Natural killer cell treated with Interleukin-12 subunit alpha and Interleukin-12 subunit beta and Interleukin-15 and Interleukin-18, amount 100 ng/mL, for 72 hours (primary cell): ENCODE results near the gene SRPK1. TPM values are rescaled to one million over a fixed set of nuclear protein-coding genes. Genes with fewer than 3 reads are reported as not detected.

Experiments
- ATAC-seq, 2 donors: fragments of 150-1000 bp; cut with Tn5 transposase in 1 of 2; sonication (Bioruptor Pico), chemical (Tn5 transposase) in 1 of 2; 2 replicates each; pipeline ENCODE4 v1.10.0; 2021
- DNase-seq: peaks from one replicate; pipeline ENCODE4 v3.0.0; 2022; ENCODE audit warnings: low spot score
- H3K27ac Mint-ChIP-seq, 2 donors: 1 replicate in 1 of 2; 2 replicates in 1 of 2; pipeline ENCODE4 v1.8.0; 2022; ENCODE audit warnings: mixed read lengths in 2 of 2, mild to moderate bottlenecking in 1 of 2, moderate library complexity in 1 of 2
- H3K27me3 Mint-ChIP-seq, 2 donors: 1 replicate in 1 of 2; 2 replicates in 1 of 2; pipeline ENCODE4 v1.8.0; 2022; ENCODE audit warnings: mixed read lengths in 2 of 2
- H3K36me3 Mint-ChIP-seq: one replicate; pipeline ENCODE4 v1.8.0; 2022; ENCODE audit warnings: mixed read lengths
- H3K4me1 Mint-ChIP-seq, 2 donors: 1 replicate in 1 of 2; 2 replicates in 1 of 2; pipeline ENCODE4 v1.8.0; 2022; ENCODE audit warnings: low read depth in 2 of 2, mixed read lengths in 2 of 2, mild to moderate bottlenecking in 1 of 2
- H3K4me3 Mint-ChIP-seq: one replicate; pipeline ENCODE4 v1.8.0; 2022; ENCODE audit warnings: mixed read lengths
- H3K9me3 Mint-ChIP-seq: 2 replicates; pipeline ENCODE4 v1.8.0; 2022; ENCODE audit warnings: mixed read lengths
- total RNA-seq, 2 donors: library from RNA; stranded (reverse); gene quantifications; one replicate each; pipeline ENCODE4 v1.2.3, GENCODE V29; 2022

The SRPK1 gene
- total RNA-seq, 2 donors from 2014 or later: 70.6 to 140 TPM

DNA sequence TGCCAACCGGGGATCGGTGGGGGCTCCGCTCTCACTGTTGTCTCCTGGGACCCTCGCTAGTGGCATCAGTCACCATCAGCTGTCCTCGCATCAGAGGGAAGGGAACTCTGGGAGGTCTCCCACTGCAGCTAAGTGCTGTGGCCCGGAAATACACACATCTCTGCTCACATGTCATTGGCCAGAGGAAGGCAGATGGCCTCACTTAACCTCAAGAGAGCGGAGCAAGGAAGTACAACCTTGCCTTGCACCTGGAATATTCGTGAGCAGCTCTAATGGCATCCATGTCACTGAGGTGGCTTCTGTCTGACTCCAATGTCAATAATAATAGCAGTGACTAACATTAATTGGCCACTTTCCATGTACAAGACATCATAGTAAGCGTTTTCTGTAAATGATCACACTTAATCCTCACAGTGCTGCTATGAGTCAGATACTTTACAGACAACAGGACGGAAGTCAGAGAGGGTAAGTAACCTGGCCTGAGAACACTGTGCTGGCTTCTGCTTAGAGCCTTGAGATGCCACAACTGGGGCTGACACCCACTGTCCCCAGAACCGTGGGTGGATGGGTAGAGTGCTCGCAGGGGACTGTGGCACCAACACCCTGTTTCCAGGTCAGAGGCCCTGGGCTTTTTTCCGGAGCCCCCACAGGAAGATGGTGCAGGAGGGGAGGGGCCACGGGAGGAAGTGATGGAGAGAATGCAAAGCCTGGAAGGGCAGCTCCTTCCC, 109.8 kb downstream of the SRPK1 start:
- peak in 1 of 2 donors; percentile 71 for ATAC-seq
- Mint-ChIP-seq H3K27me3 (peaks cover 12% of the 10 kb centered on the region in 2 donors), H3K4me3 (peak overlapping the region; percentile 54), H3K27ac (peak overlapping the region in 1 of 2 donors; percentile 87), H3K4me1 (peaks cover 0 to 7% of the 10 kb centered on the region in 2 donors), H3K9me3 (no peaks in the 10 kb centered on the region), H3K36me3 (no peaks in the 10 kb centered on the region)
- no peak for DNase-seq

- DNase-seq: no peak
- H3K36me3 Mint-ChIP-seq: no peaks in the 10 kb centered on the region
- ATAC-seq: no peak
- no peak overlapping the region for H3K4me3 Mint-ChIP-seq
- H3K4me1 Mint-ChIP-seq: peaks cover 6 to 7% of the 10 kb centered on the region in 2 donors
- no peak overlapping the region for H3K27ac Mint-ChIP-seq
- H3K9me3 Mint-ChIP-seq: no peaks in the 10 kb centered on the region
- peaks cover 12 to 16% of the 10 kb centered on the region in 2 donors for H3K27me3 Mint-ChIP-seq
Measured at GRCh38 chr6:35809809-35810208, 111.1 kb downstream of the SRPK1 start.

DNA sequence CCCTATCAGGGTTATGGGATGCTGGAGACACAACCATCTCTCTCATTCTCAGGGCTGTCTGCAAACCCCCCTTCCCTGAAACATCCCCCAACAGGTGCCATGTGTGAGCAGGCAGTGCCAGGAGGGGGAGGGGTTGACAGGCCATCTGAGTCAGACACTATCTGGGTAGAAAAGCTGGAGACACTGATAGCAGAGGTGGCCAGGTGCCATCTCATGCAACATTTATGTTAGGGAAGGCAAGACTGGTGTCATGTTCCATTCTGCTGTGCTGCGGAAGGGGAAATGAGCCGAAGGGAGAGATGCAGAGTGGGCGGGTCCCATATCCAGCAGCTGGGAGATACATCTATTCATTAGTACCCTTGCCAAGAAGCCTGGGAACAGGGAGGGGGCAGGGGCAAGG, 112.2 kb downstream of the SRPK1 start:
- ATAC-seq (no peak), DNase-seq (no peak)
- Mint-ChIP-seq H3K9me3 (no peaks in the 10 kb centered on the region), H3K4me1 (peaks cover 7 to 8% of the 10 kb centered on the region in 2 donors), H3K36me3 (no peaks in the 10 kb centered on the region), H3K27me3 (peaks cover 12 to 18% of the 10 kb centered on the region in 2 donors), H3K27ac (no peak overlapping the region), H3K4me3 (no peak overlapping the region)

DNA sequence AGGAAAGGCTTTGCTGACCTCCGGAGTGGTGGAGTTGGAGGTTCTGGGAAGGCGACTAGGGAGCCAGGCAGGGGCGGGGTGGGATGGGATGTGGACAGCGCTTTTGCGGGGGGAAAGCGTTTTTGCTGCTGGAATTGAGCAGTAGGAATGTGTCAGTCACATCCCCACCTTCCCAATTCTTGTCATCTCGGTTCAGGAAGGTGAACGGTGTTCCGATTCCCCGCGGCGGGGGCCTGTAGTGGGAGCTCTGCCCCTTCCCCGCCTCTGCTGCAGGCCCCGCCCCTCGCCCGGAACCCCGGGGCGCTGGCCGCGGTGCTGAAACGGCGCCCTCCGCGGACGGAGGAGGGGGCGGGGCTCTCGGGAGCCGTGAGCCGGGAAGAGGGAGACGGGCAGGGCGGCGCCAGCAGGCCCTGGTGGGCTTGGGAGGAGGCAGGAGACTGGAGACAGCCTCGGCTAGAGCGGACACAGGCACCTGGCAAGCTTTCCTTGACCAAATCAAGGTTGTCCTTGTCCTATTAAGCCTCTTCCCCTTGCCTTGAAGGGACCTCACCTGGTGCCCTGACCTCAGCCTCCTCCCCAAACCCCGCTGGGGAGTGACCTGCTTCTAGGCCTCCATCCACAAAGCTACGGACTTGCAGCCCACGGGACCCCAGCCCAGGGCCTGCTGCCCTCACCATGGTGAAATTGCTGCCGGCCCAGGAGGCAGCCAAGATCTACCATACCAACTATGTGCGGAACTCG, 115.7 kb downstream of the SRPK1 start, which contains the start of gene LHFPL5:
Gene LHFPL5 (plus strand): TSS at position 357 of the 741 bp plus-strand sequence. CDS start 319 bp downstream, at position 676.
- H3K4me1 Mint-ChIP-seq: peaks cover 0 to 8% of the 10 kb centered on the region in 2 donors
- DNase-seq (no peak), ATAC-seq (peak; percentile 72 to 85)
- H3K27me3 Mint-ChIP-seq: peaks cover 12 to 13% of the 10 kb centered on the region in 2 donors
- no peak within 1 kb of the TSS for H3K4me3 Mint-ChIP-seq
- no peaks in the 10 kb centered on the region for H3K9me3 Mint-ChIP-seq
- no peak within 1 kb of the TSS for H3K27ac Mint-ChIP-seq
- no peaks in the 10 kb centered on the region for H3K36me3 Mint-ChIP-seq

- DNase-seq: no peak
- H3K36me3 Mint-ChIP-seq: no peaks in the 10 kb centered on the region
- no peaks in the 10 kb centered on the region for H3K9me3 Mint-ChIP-seq
- H3K27ac Mint-ChIP-seq: no peak overlapping the region
- no peak for ATAC-seq
- H3K27me3 Mint-ChIP-seq: peaks cover 0 to 6% of the 10 kb centered on the region in 2 donors
- H3K4me3 Mint-ChIP-seq: no peak overlapping the region
- peaks cover 0 to 8% of the 10 kb centered on the region in 2 donors for H3K4me1 Mint-ChIP-seq
Measured at GRCh38 chr6:35801148-35801547, 119.8 kb downstream of the SRPK1 start.

DNA sequence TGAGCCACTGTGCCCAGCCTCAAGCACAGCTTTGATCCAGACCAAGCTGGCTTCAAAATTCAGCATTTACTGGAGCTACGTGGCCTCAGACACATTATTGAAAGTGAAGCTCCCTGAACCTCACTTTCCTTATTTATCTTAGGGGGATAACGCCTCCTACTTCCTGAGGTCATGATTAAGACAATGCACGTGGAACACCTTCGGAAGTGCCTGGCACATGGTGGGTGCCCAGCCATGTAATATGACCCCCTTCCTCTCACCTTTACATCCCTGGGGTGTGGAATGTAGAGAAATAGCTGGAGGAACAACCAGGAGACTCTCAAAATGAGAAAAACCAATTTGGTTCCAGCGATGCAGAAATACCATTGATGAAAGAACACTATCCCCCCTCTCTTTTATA, 122.2 kb downstream of the SRPK1 start:
- H3K36me3 Mint-ChIP-seq: no peaks in the 10 kb centered on the region
- H3K4me3 Mint-ChIP-seq: no peak overlapping the region
- no peaks in the 10 kb centered on the region for H3K27me3 Mint-ChIP-seq
- no peaks in the 10 kb centered on the region for H3K9me3 Mint-ChIP-seq
- no peaks in the 10 kb centered on the region for H3K4me1 Mint-ChIP-seq
- no peak overlapping the region for H3K27ac Mint-ChIP-seq
- DNase-seq: no peak
- ATAC-seq: no peak

- no peak overlapping the region for H3K27ac Mint-ChIP-seq
Measured at GRCh38 chr6:35797837-35798526, 122.9 kb downstream of the SRPK1 start.

DNA sequence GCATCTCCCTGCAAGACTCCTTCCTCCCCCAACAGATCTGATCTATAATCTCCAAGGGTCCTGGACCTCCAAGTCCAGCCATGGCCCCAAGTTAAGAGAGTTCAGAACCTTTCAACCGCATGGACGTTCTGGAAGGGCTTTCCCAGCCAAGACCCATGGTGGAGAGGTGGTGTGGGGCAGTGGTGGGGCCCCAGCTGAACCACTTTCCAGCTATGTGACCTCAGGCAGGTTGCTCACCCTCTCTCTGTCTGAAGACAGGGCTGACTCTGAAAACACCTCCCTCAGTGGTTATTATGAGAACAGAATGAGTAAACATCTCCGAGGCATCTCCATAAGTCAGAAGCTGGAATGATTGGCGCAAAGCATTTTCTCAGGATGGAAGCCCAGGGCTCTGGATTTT, 124.7 kb downstream of the SRPK1 start:
- Mint-ChIP-seq H3K36me3 (no peaks in the 10 kb centered on the region), H3K27me3 (peaks cover 0 to 7% of the 10 kb centered on the region in 2 donors), H3K27ac (no peak overlapping the region), H3K4me1 (no peaks in the 10 kb centered on the region), H3K9me3 (no peaks in the 10 kb centered on the region), H3K4me3 (no peak overlapping the region)
- DNase-seq: no peak
- no peak for ATAC-seq

More at GRCh38 chr6:35797837-35798526, 122.9 kb downstream of the SRPK1 start:
- H3K9me3 Mint-ChIP-seq: no peaks in the 10 kb centered on the region
- H3K4me1 Mint-ChIP-seq: no peaks in the 10 kb centered on the region
- ATAC-seq: peak; percentile 28 to 35
- no peaks in the 10 kb centered on the region for H3K36me3 Mint-ChIP-seq
- peaks cover 0 to 2% of the 10 kb centered on the region in 2 donors for H3K27me3 Mint-ChIP-seq
- peak; percentile 50 for DNase-seq
- no peak overlapping the region for H3K4me3 Mint-ChIP-seq

DNA sequence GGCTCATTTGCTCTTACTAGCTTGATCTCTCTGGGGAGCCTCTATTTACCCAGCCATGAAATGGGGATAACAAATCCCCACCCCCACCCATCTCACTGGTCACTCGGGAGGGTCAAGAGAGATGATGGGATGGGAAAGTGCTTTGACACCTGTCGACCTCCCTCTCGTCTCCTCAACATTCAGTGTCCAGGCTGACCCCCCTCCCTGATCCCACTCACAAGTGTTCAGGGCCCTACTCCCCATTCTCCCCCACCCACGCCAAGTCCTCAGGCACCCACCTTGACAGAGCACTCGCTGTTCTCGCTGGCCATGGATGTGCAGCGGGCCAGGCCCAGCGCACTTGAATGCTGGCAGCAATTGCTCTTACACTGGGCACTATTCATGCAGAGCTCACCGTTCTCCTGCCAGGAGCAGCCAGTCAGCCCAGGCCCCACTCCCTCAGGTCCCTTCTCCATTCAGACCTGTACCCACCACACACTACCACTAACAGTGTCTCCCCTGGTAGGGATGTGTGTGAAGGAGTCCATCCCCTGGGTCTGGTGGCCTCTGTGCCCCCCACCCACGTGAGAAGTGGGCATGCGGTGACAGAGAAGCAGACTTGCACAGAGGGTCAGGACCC, 125.3 kb downstream of the SRPK1 start:
- H3K36me3 Mint-ChIP-seq: no peaks in the 10 kb centered on the region
- H3K27me3 Mint-ChIP-seq: peaks cover under 1 to 11% of the 10 kb centered on the region in 2 donors
- DNase-seq (no peak), ATAC-seq (peak; percentile 34 to 41)
- no peak overlapping the region for H3K27ac Mint-ChIP-seq
- H3K9me3 Mint-ChIP-seq: no peaks in the 10 kb centered on the region
- H3K4me1 Mint-ChIP-seq: no peaks in the 10 kb centered on the region
- no peak overlapping the region for H3K4me3 Mint-ChIP-seq

GRCh38 chr6:35794536-35795452, 126.1 kb downstream of the SRPK1 start:
- Mint-ChIP-seq H3K27ac (no peak overlapping the region), H3K9me3 (no peaks in the 10 kb centered on the region), H3K4me1 (no peaks in the 10 kb centered on the region), H3K36me3 (no peaks in the 10 kb centered on the region), H3K4me3 (no peak overlapping the region), H3K27me3 (peaks cover 4 to 18% of the 10 kb centered on the region in 2 donors)
- DNase-seq: no peak
- ATAC-seq: peak in 1 of 2 donors; percentile 30

- no peaks in the 10 kb centered on the region for H3K9me3 Mint-ChIP-seq
- no peak for ATAC-seq
- no peaks in the 10 kb centered on the region for H3K36me3 Mint-ChIP-seq
- H3K27me3 Mint-ChIP-seq: peaks cover 24 to 25% of the 10 kb centered on the region in 2 donors
- no peak overlapping the region for H3K4me3 Mint-ChIP-seq
- no peaks in the 10 kb centered on the region for H3K4me1 Mint-ChIP-seq
- H3K27ac Mint-ChIP-seq: no peak overlapping the region
- DNase-seq: no peak
Measured at GRCh38 chr6:35790683-35791082, 130.2 kb downstream of the SRPK1 start.

DNA sequence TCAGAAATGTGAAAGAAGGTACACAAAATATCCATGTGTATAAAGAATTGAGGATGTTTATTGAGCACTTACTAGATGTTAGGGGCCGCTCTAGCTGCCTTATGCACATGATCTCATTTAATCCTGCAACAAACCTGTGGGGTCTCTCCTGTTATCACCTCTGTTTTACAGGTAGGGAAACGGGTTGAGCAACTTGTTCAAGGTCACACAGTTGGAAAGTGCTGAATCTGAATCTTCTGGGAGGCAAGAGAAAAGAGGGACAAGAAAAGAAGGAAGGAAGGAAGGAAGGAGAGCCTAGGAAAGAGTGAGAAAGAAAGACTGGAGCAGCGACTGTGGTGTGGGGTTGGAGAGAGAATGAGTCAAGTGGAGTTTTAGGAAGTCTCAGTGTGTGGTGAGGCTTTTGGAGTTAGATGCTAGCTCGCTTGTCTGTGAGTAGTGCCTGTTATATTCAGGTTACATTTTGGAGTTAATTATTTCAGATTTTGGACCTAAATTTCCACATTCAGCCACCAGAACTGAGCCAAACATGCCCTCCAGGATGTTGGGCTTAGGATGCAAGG, 132.4 kb downstream of the SRPK1 start:
- no peaks in the 10 kb centered on the region for H3K9me3 Mint-ChIP-seq
- DNase-seq (no peak), ATAC-seq (no peak)
- H3K36me3 Mint-ChIP-seq: no peaks in the 10 kb centered on the region
- no peak overlapping the region for H3K27ac Mint-ChIP-seq
- H3K4me1 Mint-ChIP-seq: no peaks in the 10 kb centered on the region
- H3K4me3 Mint-ChIP-seq: no peak overlapping the region
- peaks cover 34 to 37% of the 10 kb centered on the region in 2 donors for H3K27me3 Mint-ChIP-seq
